Mucosa of descending colon (tissue), 3 donors: ENCODE data around the gene VPS26A. TPM values are rescaled to one million over a fixed set of nuclear protein-coding genes. Genes with fewer than 3 reads are reported as not detected.

Experiments
- ATAC-seq: fragments of 200-7000 bp; cut with Tn5 transposase; one replicate; pipeline ENCODE4 v1.9.1; 2020; ENCODE audit warnings: mild to moderate bottlenecking, moderate library complexity
- DNase-seq, 3 donors: peaks; one replicate each; pipeline ENCODE4 v3.0.0-alpha.2; 2020
- H3K36me3 ChIP-seq: fragments of 200-600 bp; one replicate; pipeline ENCODE4 v1.8.0; 2021; ENCODE audit warnings: low read depth, mild to moderate bottlenecking
- H3K4me1 ChIP-seq: fragments of 200-600 bp; one replicate; pipeline ENCODE4 v1.8.0; 2021; ENCODE audit warnings: low read depth, mild to moderate bottlenecking
- H3K4me3 ChIP-seq: fragments of 200-600 bp; one replicate; pipeline ENCODE4 v1.8.0; 2021; ENCODE audit warnings: mild to moderate bottlenecking
- H3K9me3 ChIP-seq: fragments of 200-600 bp; one replicate; pipeline ENCODE4 v1.8.0; 2021; ENCODE audit warnings: mild to moderate bottlenecking
- intact Hi-C, 2 donors: fragments of 100-400 bp; cut with DNase I in 1 of 2; cut with micrococcal nuclease in 1 of 2; formaldehyde crosslinking; loops; one replicate each; pipeline versions ENCODE4 v1.11.0 to v1.11.1; 2022; cut with DNase I, micrococcal nuclease
- total RNA-seq, 3 donors: library from RNA; stranded (reverse); fragmentation: NEBNext Ultra II Directional in 2 of 3; extraction: Animal tissue kit (Norgen Biotek cat#: 25700) in 2 of 3; gene quantifications; one replicate each; pipeline versions ENCODE4 v1.2.1 to v1.2.4, GENCODE V29; 2021 to 2023
- TF ChIP-seq, protein P1 (sequence below): fragments of 200-600 bp; IDR thresholded peaks from one replicate; pipeline ENCODE4 v1.8.0; 2022; ENCODE audit warnings: antibody characterized with exemption, mild to moderate bottlenecking
- donor health status: DM: no; HTN: no; CAD: no; lungs with moderate emphysema.
- donor health status: DM: no; HTN: no; CAD: no.
- donor health status: DM: no; HTN: yes; CAD: no.

VPS26A gene
- total RNA-seq, 3 donors from 2014 or later = 51.7 to 64.0 (median 61.7) TPM

DNA sequence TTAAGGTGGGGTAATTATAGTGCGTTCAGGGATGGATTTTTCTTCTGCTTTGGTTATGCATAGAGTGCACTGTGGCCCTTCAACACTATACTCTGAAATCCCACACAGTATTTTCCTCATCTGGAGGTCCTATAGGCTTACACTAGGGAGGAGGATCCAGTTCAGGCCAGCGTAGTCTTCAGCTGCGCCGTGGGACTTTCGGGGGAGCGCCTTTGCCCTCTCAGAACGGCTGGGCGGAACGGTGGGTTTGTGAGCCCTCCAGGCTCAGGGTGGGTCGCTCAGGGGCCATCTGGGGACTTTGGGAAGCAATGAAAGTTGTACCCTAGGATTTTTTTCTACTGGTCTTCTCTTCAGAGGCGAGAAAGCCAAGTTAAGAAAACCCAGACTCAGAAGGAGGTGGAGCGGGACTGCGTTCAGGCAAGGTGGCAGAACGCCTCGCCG, 652 bp upstream of the VPS26A start:
- H3K4me3 ChIP-seq = peak overlapping the region; percentile 88
- intact Hi-C loops = no loop called here
- TF ChIP-seq, protein P1, sequence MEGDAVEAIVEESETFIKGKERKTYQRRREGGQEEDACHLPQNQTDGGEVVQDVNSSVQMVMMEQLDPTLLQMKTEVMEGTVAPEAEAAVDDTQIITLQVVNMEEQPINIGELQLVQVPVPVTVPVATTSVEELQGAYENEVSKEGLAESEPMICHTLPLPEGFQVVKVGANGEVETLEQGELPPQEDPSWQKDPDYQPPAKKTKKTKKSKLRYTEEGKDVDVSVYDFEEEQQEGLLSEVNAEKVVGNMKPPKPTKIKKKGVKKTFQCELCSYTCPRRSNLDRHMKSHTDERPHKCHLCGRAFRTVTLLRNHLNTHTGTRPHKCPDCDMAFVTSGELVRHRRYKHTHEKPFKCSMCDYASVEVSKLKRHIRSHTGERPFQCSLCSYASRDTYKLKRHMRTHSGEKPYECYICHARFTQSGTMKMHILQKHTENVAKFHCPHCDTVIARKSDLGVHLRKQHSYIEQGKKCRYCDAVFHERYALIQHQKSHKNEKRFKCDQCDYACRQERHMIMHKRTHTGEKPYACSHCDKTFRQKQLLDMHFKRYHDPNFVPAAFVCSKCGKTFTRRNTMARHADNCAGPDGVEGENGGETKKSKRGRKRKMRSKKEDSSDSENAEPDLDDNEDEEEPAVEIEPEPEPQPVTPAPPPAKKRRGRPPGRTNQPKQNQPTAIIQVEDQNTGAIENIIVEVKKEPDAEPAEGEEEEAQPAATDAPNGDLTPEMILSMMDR = no peak
- DNase-seq = peak in 1 of 3 donors; percentile 69
- peaks cover 13% of the 10 kb centered on the region for H3K4me1 ChIP-seq
- H3K36me3 ChIP-seq = no peaks in the 10 kb centered on the region
- H3K9me3 ChIP-seq = no peaks in the 10 kb centered on the region
- ATAC-seq = peak; percentile 50

DNA sequence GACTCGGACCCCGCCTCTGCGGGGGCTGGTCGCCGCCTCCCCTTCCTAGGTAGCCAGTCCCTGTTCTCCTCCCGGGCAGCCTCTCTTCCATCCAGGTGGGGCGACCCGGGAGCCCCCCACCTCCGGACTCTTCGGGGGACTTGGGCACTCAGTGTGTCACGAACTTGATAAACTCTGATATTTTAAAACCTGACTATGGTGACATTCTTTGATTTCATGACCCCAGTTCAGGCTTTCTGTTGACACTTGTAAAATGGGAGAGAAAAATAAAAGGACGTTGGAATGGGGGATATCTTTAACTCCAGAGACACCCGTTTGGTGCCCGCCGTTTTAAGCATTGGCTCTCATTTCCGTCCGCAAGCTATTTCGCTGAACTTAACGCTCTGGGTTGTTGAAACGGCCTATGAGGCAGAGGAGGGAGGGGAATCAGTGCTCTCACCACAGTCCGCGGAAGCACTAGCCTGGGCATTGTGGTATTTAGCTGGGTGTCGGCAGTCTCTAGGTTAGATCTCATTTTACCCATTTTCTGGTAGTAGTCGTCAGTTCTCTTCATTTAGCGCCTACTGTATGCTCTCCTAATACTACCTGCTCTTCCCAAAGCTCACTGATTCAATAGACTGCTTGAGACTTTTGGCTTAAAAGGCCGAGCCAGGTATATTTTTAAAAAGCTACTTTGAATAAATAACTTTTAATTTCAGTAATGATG, 738 bp downstream of the VPS26A start:
- Histone ChIP-seq H3K9me3 (no peaks in the 10 kb centered on the region), H3K36me3 (no peaks in the 10 kb centered on the region), H3K4me3 (peak overlapping the region; percentile 88), H3K4me1 (peaks cover 13% of the 10 kb centered on the region)
- intact Hi-C loops = no loop called here
- ATAC-seq (peak; percentile 42), DNase-seq (peak; percentile 72 to 76 (median 75))
- TF ChIP-seq, protein P1 = no peak

- intact Hi-C loops = no loop called here
- Histone ChIP-seq H3K36me3 (no peaks in the 10 kb centered on the region), H3K9me3 (no peaks in the 10 kb centered on the region), H3K4me3 (no peak overlapping the region), H3K4me1 (peaks cover 13% of the 10 kb centered on the region)
- TF ChIP-seq, protein P1 = no peak
- DNase-seq (no peak), ATAC-seq (no peak)
Observed at GRCh38 chr10:69125554-69125953, 1.6 kb downstream of the VPS26A start.

GRCh38 chr10:69130251-69130650, 6.3 kb downstream of the VPS26A start:
- Histone ChIP-seq H3K36me3 (no peaks in the 10 kb centered on the region), H3K4me1 (peaks cover 8% of the 10 kb centered on the region), H3K9me3 (no peaks in the 10 kb centered on the region), H3K4me3 (no peak overlapping the region)
- ATAC-seq = no peak
- intact Hi-C loops = no loop called here
- TF ChIP-seq, protein P1 = no peak
- DNase-seq = no peak

DNA sequence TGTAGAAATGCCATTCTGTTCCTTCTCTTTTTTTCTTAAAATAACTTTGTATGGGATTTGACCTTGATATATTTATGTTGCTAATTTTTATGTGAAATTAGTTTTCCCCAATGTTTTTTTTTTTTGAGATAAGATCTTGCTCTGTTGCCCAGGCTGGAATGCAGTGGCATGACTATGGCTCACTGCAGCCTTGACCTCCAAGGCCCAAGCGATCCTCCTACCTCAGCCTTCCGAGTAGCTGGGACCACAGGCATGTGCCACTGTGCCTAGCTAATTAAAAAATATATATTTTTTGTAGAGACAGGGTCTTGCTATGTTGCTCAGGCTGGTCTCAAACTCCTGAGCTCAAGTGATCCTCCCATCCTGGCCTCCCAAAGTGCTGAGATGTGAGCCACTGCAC, 16.0 kb downstream of the VPS26A start:
- Histone ChIP-seq H3K36me3 (no peaks in the 10 kb centered on the region), H3K4me3 (no peak overlapping the region), H3K9me3 (no peaks in the 10 kb centered on the region), H3K4me1 (peaks cover 6% of the 10 kb centered on the region)
- ATAC-seq (no peak), DNase-seq (no peak)
- intact Hi-C loops = no loop called here
- TF ChIP-seq, protein P1 = no peak
